HuH-7.5 (cell line): ENCODE measurements around the gene LINGO3.

Experiments
- DNase-seq: peaks from one replicate; pipeline ENCODE4 v3.0.0; 2011; ENCODE audit warnings: low spot score

LINGO3 gene

GRCh38 chr19:2327773-2328400 is 19.9 kb upstream of the LINGO3 start:
- DNase-seq = no peak

GRCh38 chr19:2326699-2327360 is 18.9 kb upstream of the LINGO3 start:
- no peak for DNase-seq

GRCh38 chr19:2325281-2326046 is 17.5 kb upstream of the LINGO3 start:
- no peak for DNase-seq

GRCh38 chr19:2324220-2324948 is 16.4 kb upstream of the LINGO3 start:
- DNase-seq = no peak

GRCh38 chr19:2323707-2324106 is 15.8 kb upstream of the LINGO3 start:
- no peak for DNase-seq

- no peak for DNase-seq
These were observed 13.8 kb upstream of the LINGO3 start for GRCh38 chr19:2321565-2322283.

- DNase-seq = no peak
These were observed 13.0 kb upstream of the LINGO3 start for GRCh38 chr19:2320939-2321338.

GRCh38 chr19:2320049-2320448 is 12.1 kb upstream of the LINGO3 start:
- DNase-seq = no peak

GRCh38 chr19:2319551-2319950 is 11.6 kb upstream of the LINGO3 start:
- DNase-seq = no peak

- no peak for DNase-seq
These were observed 11.0 kb upstream of the LINGO3 start for GRCh38 chr19:2318923-2319322.

GRCh38 chr19:2317756-2318155 is 9.8 kb upstream of the LINGO3 start:
- DNase-seq = no peak

- DNase-seq = no peak
These were observed 9.3 kb upstream of the LINGO3 start for GRCh38 chr19:2317300-2317699.

- DNase-seq = peak; percentile 91
These were observed 7.9 kb upstream of the LINGO3 start for GRCh38 chr19:2315818-2316353.

- no peak for DNase-seq
These were observed 7.3 kb upstream of the LINGO3 start for GRCh38 chr19:2315121-2315817.

GRCh38 chr19:2312820-2313501 is 5.0 kb upstream of the LINGO3 start:
- no peak for DNase-seq

GRCh38 chr19:2311093-2311492 is 3.1 kb upstream of the LINGO3 start:
- DNase-seq = no peak

- DNase-seq = no peak
These were observed 1.9 kb upstream of the LINGO3 start for GRCh38 chr19:2309734-2310362.

GRCh38 chr19:2307518-2308012 is 389 bp downstream of the LINGO3 start:
- DNase-seq = no peak

- no peak for DNase-seq
These were observed 983 bp downstream of the LINGO3 start for GRCh38 chr19:2306971-2307370.
